Measurements from ENCODE around the gene ATXN2. TPM values are rescaled to one million over a fixed set of nuclear protein-coding genes. Genes with fewer than 3 reads are reported as not detected.
A peak's percentile ranks its signal among the peaks of the same experiment; 100 is the strongest.
"Not testable (repeated sequence)": the region's sequence is repeated elsewhere in the genome, so short reads cannot be mapped to it uniquely, and the experiment has no call there.

Gene ATXN2
- total RNA-seq, 1 donor, result 45.7 TPM

DNA sequence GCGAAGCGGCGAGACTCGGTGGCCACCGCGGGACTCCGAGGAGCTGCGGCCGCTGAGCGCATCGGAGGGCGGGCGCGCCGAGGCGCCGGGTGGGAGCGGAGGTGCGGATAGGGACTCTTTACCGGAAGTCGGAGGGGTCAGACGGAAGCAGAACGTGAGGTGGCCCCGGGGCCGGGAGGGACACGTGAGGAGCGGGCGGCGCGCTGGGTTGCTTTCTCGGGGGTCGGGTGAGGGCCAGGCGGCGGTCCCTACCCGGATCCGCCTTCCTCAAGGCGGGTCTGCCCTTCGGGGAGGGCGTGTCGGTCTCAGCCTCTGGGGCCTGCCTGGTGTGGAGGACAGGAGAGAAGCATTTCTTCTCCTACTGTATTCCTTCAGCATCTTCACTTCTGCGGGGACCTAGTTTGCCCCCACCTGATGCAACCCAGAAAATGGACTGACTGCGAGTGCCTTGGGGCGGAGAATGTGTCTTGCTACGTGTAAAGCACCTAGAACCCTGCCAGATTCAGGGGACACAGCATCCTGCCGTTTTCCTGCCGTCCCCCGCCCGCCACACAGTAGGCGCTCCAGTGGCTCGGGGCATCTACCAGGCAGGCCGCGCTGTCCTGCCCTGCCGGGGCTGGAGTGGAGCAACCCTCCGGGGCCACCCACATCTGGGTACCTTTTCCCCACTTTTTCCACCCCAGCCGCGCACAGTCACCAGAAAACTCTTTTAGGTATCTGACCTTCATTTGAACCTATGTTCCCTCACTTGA is 514 bp upstream of the ATXN2 start:
- peak; percentile 92 for DNase-seq (ENCODE audit: low read depth)
- H3K4me3 ChIP-seq (ENCODE audit: low read depth, low read length), result peak overlapping the region; percentile 85
- no peak for TF ChIP-seq CTCF (IDR thresholded peaks at IDR 0.05; ENCODE audit: insufficient read depth, low read length)

GRCh38 chr12:111597831-111598636 is 1.1 kb downstream of the ATXN2 start:
- no peak for DNase-seq (ENCODE audit: low read depth)
- H3K4me3 ChIP-seq (ENCODE audit: low read depth, low read length), result peak overlapping the region; percentile 85
- no peak for TF ChIP-seq CTCF (IDR thresholded peaks at IDR 0.05; ENCODE audit: insufficient read depth, low read length)

GRCh38 chr12:111596985-111597830 is 1.9 kb downstream of the ATXN2 start:
- H3K4me3 ChIP-seq (ENCODE audit: low read depth, low read length), result peak overlapping the region; percentile 85
- peak; percentile 46 for DNase-seq (ENCODE audit: low read depth)
- TF ChIP-seq CTCF (IDR thresholded peaks at IDR 0.05; ENCODE audit: insufficient read depth, low read length), result no peak

- DNase-seq (ENCODE audit: low read depth); H3K4me3 ChIP-seq (ENCODE audit: low read depth, low read length): not testable (repeated sequence)
Observed at GRCh38 chr12:111595341-111595835, 3.7 kb downstream of the ATXN2 start.

DNA sequence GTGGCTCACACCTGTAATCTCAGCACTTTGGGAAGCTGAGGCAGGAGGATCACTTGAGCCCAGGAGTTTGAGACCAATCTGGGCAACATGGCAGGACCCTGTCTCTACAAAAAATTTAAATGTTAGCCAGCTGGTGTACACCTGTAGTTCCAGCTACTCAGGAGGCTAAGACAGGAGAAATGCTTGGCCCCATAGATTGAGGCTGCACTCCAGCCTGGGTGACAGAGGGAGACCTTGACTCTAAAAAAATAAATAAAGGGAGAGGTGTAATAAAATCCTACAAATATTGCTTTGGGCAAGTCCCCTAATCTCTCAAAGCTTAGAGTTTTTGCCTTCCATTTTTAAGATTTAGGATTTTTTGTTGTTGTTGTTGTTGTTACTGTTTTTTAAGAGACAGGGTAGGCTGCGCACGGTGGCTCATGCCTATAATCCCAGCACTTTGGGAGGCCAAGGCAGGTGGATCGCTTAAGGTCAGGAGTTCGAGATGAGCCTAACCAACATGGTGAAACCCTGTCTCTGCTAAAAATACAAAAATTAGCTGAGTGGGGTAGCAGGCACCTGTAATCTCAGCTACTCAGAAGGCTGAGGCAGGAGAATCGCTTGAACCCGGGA is 7.6 kb downstream of the ATXN2 start:
- not testable (repeated sequence) for DNase-seq (ENCODE audit: low read depth); H3K4me3 ChIP-seq (ENCODE audit: low read depth, low read length)

DNA sequence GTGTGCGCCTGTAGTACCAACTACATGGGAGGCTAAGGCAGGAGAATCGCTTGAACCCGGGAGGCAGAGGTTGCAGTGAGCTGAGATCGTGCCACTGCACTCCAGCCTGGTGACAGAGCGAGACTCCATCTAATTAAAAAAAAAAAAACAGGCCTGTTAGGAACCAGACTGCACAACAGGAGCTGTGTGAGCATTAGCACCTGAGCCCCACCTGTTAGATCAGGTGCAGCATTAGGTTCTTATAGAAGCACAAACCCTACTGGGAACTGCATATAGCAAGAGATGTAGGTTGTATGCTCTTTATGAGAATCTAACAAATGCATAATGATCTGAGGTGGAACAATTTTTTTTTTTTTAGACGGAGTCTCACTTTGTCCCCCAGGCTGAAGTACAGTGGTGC is 8.6 kb downstream of the ATXN2 start:
- TF ChIP-seq CTCF (IDR thresholded peaks at IDR 0.05; ENCODE audit: insufficient read depth, low read length), result no peak
- no peak for DNase-seq (ENCODE audit: low read depth)
- H3K4me3 ChIP-seq (ENCODE audit: low read depth, low read length), result no peak overlapping the region

DNA sequence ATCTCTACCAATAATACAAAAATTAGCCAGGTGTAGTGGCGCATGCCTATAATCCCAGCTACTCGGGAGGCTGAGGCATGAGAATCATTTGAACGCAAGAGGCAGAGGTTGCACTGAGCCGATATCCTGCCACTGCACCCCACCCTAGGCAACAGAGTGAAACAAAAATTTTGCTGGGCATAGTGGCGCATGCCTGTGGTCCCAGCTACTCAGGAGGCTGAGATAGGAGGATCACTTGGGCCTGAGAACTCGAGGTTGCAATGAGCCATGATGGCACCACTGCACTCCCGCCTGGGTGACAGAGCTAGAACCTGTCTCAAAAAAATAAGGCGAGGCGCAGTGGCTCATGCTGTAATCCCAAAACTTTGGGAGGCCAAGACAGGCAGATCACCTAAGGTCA is 9.5 kb downstream of the ATXN2 start:
- TF ChIP-seq CTCF (IDR thresholded peaks at IDR 0.05; ENCODE audit: insufficient read depth, low read length), result no peak
- no peak for DNase-seq (ENCODE audit: low read depth)
- no peak overlapping the region for H3K4me3 ChIP-seq (ENCODE audit: low read depth, low read length)

All from fibroblast of the aortic adventitia (primary cell).